ENCODE data around the gene NRDE2. TPM values are rescaled to one million over a fixed set of nuclear protein-coding genes. Genes with fewer than 3 reads are reported as not detected.

Gene NRDE2
- total RNA-seq, 1 experiment from 2014 or later, result 6.5 TPM

DNA sequence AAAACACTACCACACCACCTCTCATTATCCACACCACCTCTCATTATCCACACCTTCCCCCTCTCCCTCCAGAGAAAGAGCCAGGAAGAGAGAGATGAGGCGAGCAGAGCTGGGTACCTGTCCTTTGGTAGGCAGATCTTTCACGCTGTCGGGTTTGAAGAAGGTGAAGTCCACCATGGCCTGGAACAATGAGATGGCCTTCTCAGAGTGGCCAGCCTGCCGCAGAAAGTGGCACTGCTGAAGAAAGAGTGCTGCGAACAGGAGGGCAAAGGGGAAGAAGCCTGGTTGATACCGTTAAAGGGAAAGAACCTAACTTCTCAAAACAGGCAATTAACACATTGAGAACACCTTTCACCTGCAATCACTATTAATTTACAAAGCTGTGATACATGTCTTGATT, 30.6 kb downstream of the NRDE2 start:
- no peaks in the 10 kb centered on the region for H3K79me2 ChIP-seq (ENCODE audit: low read depth)
- peaks cover 4% of the 10 kb centered on the region; the same call in 1 of the 2 replicates for H3F3A ChIP-seq (ENCODE audit: insufficient read depth, low read depth)
- no peaks in the 10 kb centered on the region for H3K4me1 ChIP-seq (replicated peaks; ENCODE audit: insufficient read depth)
- no peak overlapping the region for H3K4me3 ChIP-seq
- TF ChIP-seq, protein P1, sequence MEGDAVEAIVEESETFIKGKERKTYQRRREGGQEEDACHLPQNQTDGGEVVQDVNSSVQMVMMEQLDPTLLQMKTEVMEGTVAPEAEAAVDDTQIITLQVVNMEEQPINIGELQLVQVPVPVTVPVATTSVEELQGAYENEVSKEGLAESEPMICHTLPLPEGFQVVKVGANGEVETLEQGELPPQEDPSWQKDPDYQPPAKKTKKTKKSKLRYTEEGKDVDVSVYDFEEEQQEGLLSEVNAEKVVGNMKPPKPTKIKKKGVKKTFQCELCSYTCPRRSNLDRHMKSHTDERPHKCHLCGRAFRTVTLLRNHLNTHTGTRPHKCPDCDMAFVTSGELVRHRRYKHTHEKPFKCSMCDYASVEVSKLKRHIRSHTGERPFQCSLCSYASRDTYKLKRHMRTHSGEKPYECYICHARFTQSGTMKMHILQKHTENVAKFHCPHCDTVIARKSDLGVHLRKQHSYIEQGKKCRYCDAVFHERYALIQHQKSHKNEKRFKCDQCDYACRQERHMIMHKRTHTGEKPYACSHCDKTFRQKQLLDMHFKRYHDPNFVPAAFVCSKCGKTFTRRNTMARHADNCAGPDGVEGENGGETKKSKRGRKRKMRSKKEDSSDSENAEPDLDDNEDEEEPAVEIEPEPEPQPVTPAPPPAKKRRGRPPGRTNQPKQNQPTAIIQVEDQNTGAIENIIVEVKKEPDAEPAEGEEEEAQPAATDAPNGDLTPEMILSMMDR (conservative IDR thresholded peaks at IDR 0.05), result no peak
- ChIA-PET CTCF (no interaction called here), POLR2A (ENCODE audit: unreplicated experiment) (no interaction called here)
- no TSS peak for BruUV-seq (replicated peaks)
- H3K27ac ChIP-seq, result no peak overlapping the region
- no peaks in the 10 kb centered on the region for H3K36me3 ChIP-seq (ENCODE audit: low read depth)
- no peak for DNase-seq
- H3K9me2 ChIP-seq (ENCODE audit: insufficient read depth), result no peaks in the 10 kb centered on the region
- no peak overlapping the region for H2AFZ ChIP-seq
- H3K4me2 ChIP-seq, result no peak overlapping the region
- intact Hi-C loops (cut with micrococcal nuclease; ENCODE audit: unreplicated experiment), result loop anchor here (2.0 kb wide), 1 partner anchor 98 kb away; no protein-coding TSS in a partner anchor
- no peaks in the 10 kb centered on the region for H3K9me3 ChIP-seq (ENCODE audit: insufficient read depth, low read depth)
- no peaks in the 10 kb centered on the region for H3K27me3 ChIP-seq (ENCODE audit: insufficient read depth, low read depth)
- H4K20me1 ChIP-seq (ENCODE audit: insufficient read depth), result 0 out of 2 replicates have a peak, but pooled peaks cover 2% of the 10 kb centered on the region

GRCh38 chr14:90300611-90301047, 31.1 kb downstream of the NRDE2 start:
- POLR2A ChIA-PET (ENCODE audit: unreplicated experiment), result no interaction called here

GRCh38 chr14:90299408-90299807, 32.3 kb downstream of the NRDE2 start:
- intact Hi-C loops (cut with micrococcal nuclease; ENCODE audit: unreplicated experiment), result no loop called here
- Histone ChIP-seq H3F3A (ENCODE audit: insufficient read depth, low read depth) (peaks cover 4% of the 10 kb centered on the region; the same call in 1 of the 2 replicates), H2AFZ (no peak overlapping the region), H3K9me2 (ENCODE audit: insufficient read depth) (no peaks in the 10 kb centered on the region), H3K4me1 (replicated peaks; ENCODE audit: insufficient read depth) (no peaks in the 10 kb centered on the region), H3K27me3 (ENCODE audit: insufficient read depth, low read depth) (no peaks in the 10 kb centered on the region), H3K79me2 (ENCODE audit: low read depth) (no peaks in the 10 kb centered on the region), H4K20me1 (ENCODE audit: insufficient read depth) (0 out of 2 replicates have a peak, but pooled peaks cover 2% of the 10 kb centered on the region), H3K27ac (no peak overlapping the region), H3K4me2 (no peak overlapping the region), H3K9me3 (ENCODE audit: insufficient read depth, low read depth) (no peaks in the 10 kb centered on the region), H3K36me3 (ENCODE audit: low read depth) (no peaks in the 10 kb centered on the region), H3K4me3 (no peak overlapping the region)
- ChIA-PET POLR2A (ENCODE audit: unreplicated experiment) (no interaction called here), CTCF (no interaction called here)
- BruUV-seq (replicated peaks), result no TSS peak
- no peak for DNase-seq
- TF ChIP-seq, protein P1 (conservative IDR thresholded peaks at IDR 0.05), result no peak
- no peak for TF ChIP-seq EZH2 (IDR thresholded peaks at IDR 0.05; ENCODE audit: low read depth)

More at GRCh38 chr14:90300611-90301047, 31.1 kb downstream of the NRDE2 start:
- TF ChIP-seq EZH2 (IDR thresholded peaks at IDR 0.05; ENCODE audit: low read depth), result no peak
- Histone ChIP-seq H3K4me3 (no peak overlapping the region), H3K9me3 (ENCODE audit: insufficient read depth, low read depth) (no peaks in the 10 kb centered on the region), H4K20me1 (ENCODE audit: insufficient read depth) (0 out of 2 replicates have a peak, but pooled peaks cover 2% of the 10 kb centered on the region), H3K4me1 (replicated peaks; ENCODE audit: insufficient read depth) (no peaks in the 10 kb centered on the region), H3K27ac (no peak overlapping the region), H3K79me2 (ENCODE audit: low read depth) (no peaks in the 10 kb centered on the region), H3F3A (ENCODE audit: insufficient read depth, low read depth) (peaks cover 4% of the 10 kb centered on the region; the same call in 1 of the 2 replicates), H3K27me3 (ENCODE audit: insufficient read depth, low read depth) (no peaks in the 10 kb centered on the region), H2AFZ (no peak overlapping the region), H3K9me2 (ENCODE audit: insufficient read depth) (no peaks in the 10 kb centered on the region), H3K36me3 (ENCODE audit: low read depth) (no peaks in the 10 kb centered on the region), H3K4me2 (no peak overlapping the region)
- intact Hi-C loops (cut with micrococcal nuclease; ENCODE audit: unreplicated experiment), result loop anchor here (2.0 kb wide), 1 partner anchor 98 kb away; no protein-coding TSS in a partner anchor
- DNase-seq, result no peak
- CTCF ChIA-PET, result no interaction called here
- BruUV-seq (replicated peaks), result no TSS peak

Data from PC-9 (cell line).